H9 (cell line): Measurements from ENCODE around the gene BCAR3. TPM values are rescaled to one million over a fixed set of nuclear protein-coding genes. Genes with fewer than 3 reads are reported as not detected.

Source experiments
- DNase-seq: peaks from one replicate; pipeline ENCODE4 v3.0.0-alpha.2; 2017
- H2AFZ ChIP-seq: one replicate; pipeline ENCODE4 v1.6.1; 2013; ENCODE audit warnings: mild to moderate bottlenecking, low read length, control low read depth, moderate library complexity
- H2AK5ac ChIP-seq: 2 replicates; pipeline ENCODE4 v1.6.1; 2013; ENCODE audit warnings: low read length, control low read depth, mixed read lengths; ENCODE audit not compliant: insufficient read length
- H2BK120ac ChIP-seq: one replicate; pipeline ENCODE4 v1.6.1; 2013; ENCODE audit warnings: low read depth, mild to moderate bottlenecking, low read length, control low read depth, inconsistent platforms; ENCODE audit not compliant: poor library complexity, severe bottlenecking
- H2BK12ac ChIP-seq: 2 replicates; pipeline ENCODE4 v1.6.1; 2013; ENCODE audit warnings: low read length, control low read depth, mixed read lengths, low read depth; ENCODE audit not compliant: insufficient read length
- H2BK15ac ChIP-seq: 2 replicates; pipeline ENCODE4 v1.6.1; 2013; ENCODE audit warnings: low read depth, low read length, control low read depth
- H2BK20ac ChIP-seq: one replicate; pipeline ENCODE4 v1.6.1; 2013; ENCODE audit warnings: low read depth, mild to moderate bottlenecking, low read length, control low read depth, inconsistent platforms; ENCODE audit not compliant: poor library complexity, severe bottlenecking
- H2BK5ac ChIP-seq: 2 replicates; pipeline ENCODE4 v1.6.1; 2013; ENCODE audit warnings: low read length, control low read depth, mixed read lengths; ENCODE audit not compliant: insufficient read length
- H3K14ac ChIP-seq: 2 replicates; pipeline ENCODE4 v1.6.1; 2013; ENCODE audit warnings: low read length, control low read depth; ENCODE audit not compliant: insufficient read depth
- H3K18ac ChIP-seq: 2 replicates; pipeline ENCODE4 v1.6.1; 2013; ENCODE audit warnings: low read depth, mild to moderate bottlenecking, mixed read lengths, low read length, control low read depth; ENCODE audit not compliant: insufficient read length
- H3K23ac ChIP-seq: 2 replicates; pipeline ENCODE4 v1.6.1; 2013; ENCODE audit warnings: low read length, control low read depth, mixed read lengths, low read depth; ENCODE audit not compliant: insufficient read length
- H3K23me2 ChIP-seq: 2 replicates; pipeline ENCODE4 v1.6.1; 2013; ENCODE audit warnings: low read depth, mild to moderate bottlenecking, mixed read lengths, low read length, control low read depth; ENCODE audit not compliant: insufficient read length, poor library complexity, severe bottlenecking
- H3K27ac ChIP-seq: 2 replicates; pipeline ENCODE4 v1.5.1; 2013; ENCODE audit warnings: low read length, control low read depth, mixed read lengths, low read depth; ENCODE audit not compliant: insufficient read length
- H3K27me3 ChIP-seq: 2 replicates; pipeline ENCODE4 v1.6.1; 2013; ENCODE audit warnings: low read length, control low read depth, inconsistent platforms; ENCODE audit not compliant: insufficient read depth
- H3K4ac ChIP-seq: 2 replicates; pipeline ENCODE4 v1.6.1; 2013; ENCODE audit warnings: low read depth, mild to moderate bottlenecking, control low read depth, inconsistent platforms, low read length, moderate library complexity
- H3K4me1 ChIP-seq: 2 replicates; pipeline ENCODE4 v1.6.1; 2013; ENCODE audit warnings: low read length, control low read depth, inconsistent platforms; ENCODE audit not compliant: insufficient read depth
- H3K4me2 ChIP-seq: 2 replicates; pipeline ENCODE4 v1.6.1; 2013; ENCODE audit warnings: low read length, control low read depth, mixed read lengths; ENCODE audit not compliant: insufficient read length, insufficient read depth
- H3K56ac ChIP-seq: 2 replicates; pipeline ENCODE4 v1.6.1; 2013; ENCODE audit warnings: low read depth, mild to moderate bottlenecking, mixed read lengths, low read length, control low read depth; ENCODE audit not compliant: insufficient read length
- H3K79me1 ChIP-seq: 2 replicates; pipeline ENCODE4 v1.6.1; 2013; ENCODE audit warnings: low read depth, mild to moderate bottlenecking, moderate library complexity, low read length, control low read depth, inconsistent platforms; ENCODE audit not compliant: insufficient read depth, poor library complexity, severe bottlenecking
- H3K79me2 ChIP-seq: 2 replicates; pipeline ENCODE4 v1.6.1; 2013; ENCODE audit warnings: low read length, control low read depth, inconsistent platforms; ENCODE audit not compliant: insufficient read depth
- H3K9ac ChIP-seq: 2 replicates; pipeline ENCODE4 v1.6.1; 2013; ENCODE audit warnings: low read length, control low read depth, mixed read lengths; ENCODE audit not compliant: insufficient read length; ENCODE audit errors: extremely low read depth
- H3K9me3 ChIP-seq: one replicate; pipeline ENCODE4 v1.6.1; 2013; ENCODE audit warnings: low read depth, low read length, inconsistent platforms; ENCODE audit not compliant: control insufficient read depth
- H3T11ph ChIP-seq: one replicate; pipeline ENCODE4 v1.6.1; 2013; ENCODE audit warnings: mild to moderate bottlenecking, low read length, control low read depth, inconsistent platforms
- H4K20me1 ChIP-seq: one replicate; pipeline ENCODE4 v1.6.1; 2013; ENCODE audit not compliant: control insufficient read depth, insufficient read length, insufficient read depth
- H4K5ac ChIP-seq: 2 replicates; pipeline ENCODE4 v1.6.1; 2013; ENCODE audit warnings: low read depth, mild to moderate bottlenecking, mixed read lengths, low read length, control low read depth; ENCODE audit not compliant: insufficient read length
- H4K8ac ChIP-seq: replicated peaks from 2 replicates; pipeline ENCODE4 v1.6.1; 2013; ENCODE audit warnings: low read length, control low read depth, mixed read lengths, low read depth; ENCODE audit not compliant: insufficient read length
- H4K91ac ChIP-seq: 2 replicates; pipeline ENCODE4 v1.6.1; 2013; ENCODE audit warnings: low read depth, mild to moderate bottlenecking, moderate library complexity, mixed read lengths, low read length, control low read depth; ENCODE audit not compliant: insufficient read length
- H3K27ac Mint-ChIP-seq, 3 experiments: 2 replicates in 2 of 3; 3 replicates in 1 of 3; pipeline ENCODE4 v1.8.0; 2020 to 2021; ENCODE audit warnings: mixed read lengths in 3 of 3, mild to moderate bottlenecking in 1 of 3, moderate library complexity in 1 of 3
- H3K27me3 Mint-ChIP-seq: 2 replicates; pipeline ENCODE4 v1.8.0; 2021; ENCODE audit warnings: low read depth, mild to moderate bottlenecking, moderate library complexity, mixed read lengths
- H3K36me3 Mint-ChIP-seq, 3 experiments: 2 replicates in 2 of 3; 3 replicates in 1 of 3; pipeline ENCODE4 v1.8.0; 2020 to 2021; ENCODE audit warnings: low read depth in 3 of 3, mixed read lengths in 3 of 3; ENCODE audit not compliant: insufficient read depth in 1 of 3
- H3K4me1 Mint-ChIP-seq, 2 experiments: 2 replicates each; pipeline ENCODE4 v1.8.0; 2020; ENCODE audit warnings: mixed read lengths in 2 of 2
- H3K4me3 Mint-ChIP-seq, 2 experiments: 2 replicates in 1 of 2; 3 replicates in 1 of 2; pipeline ENCODE4 v1.8.0; 2020 to 2021; ENCODE audit warnings: mild to moderate bottlenecking in 2 of 2, mixed read lengths in 2 of 2, moderate library complexity in 1 of 2
- H3K9me3 Mint-ChIP-seq, 2 experiments: 2 replicates in 1 of 2; 3 replicates in 1 of 2; pipeline ENCODE4 v1.8.0; 2020; ENCODE audit warnings: mild to moderate bottlenecking in 2 of 2, mixed read lengths in 2 of 2, moderate library complexity in 1 of 2
- WGBS: extraction: QIAGEN DNeasy Blood & Tissue Kit; methylation state at CpG from one replicate; pipeline ENCODE4 v1.1.7; 2013; ENCODE audit warnings: missing lambda C conversion rate, low lambda C conversion rate, mixed read lengths; ENCODE audit not compliant: insufficient read length; ENCODE audit errors: extremely low coverage; 5-methylcytosine and 5-hydroxymethylcytosine counted together
- total RNA-seq: library from RNA; stranded (reverse); gene quantifications from 2 replicates; pipeline ENCODE4 v1.2.1, GENCODE V29; 2021
- TF ChIP-seq, protein P1 (sequence below): fragments of 200-600 bp; sonication (generic); conservative IDR thresholded peaks from 3 replicates; pipeline ENCODE4 v1.8.0; 2021; ENCODE audit warnings: antibody characterized with exemption, mild to moderate bottlenecking

BCAR3 gene
- total RNA-seq, 1 experiment from 2014 or later: 4.9 TPM

DNA sequence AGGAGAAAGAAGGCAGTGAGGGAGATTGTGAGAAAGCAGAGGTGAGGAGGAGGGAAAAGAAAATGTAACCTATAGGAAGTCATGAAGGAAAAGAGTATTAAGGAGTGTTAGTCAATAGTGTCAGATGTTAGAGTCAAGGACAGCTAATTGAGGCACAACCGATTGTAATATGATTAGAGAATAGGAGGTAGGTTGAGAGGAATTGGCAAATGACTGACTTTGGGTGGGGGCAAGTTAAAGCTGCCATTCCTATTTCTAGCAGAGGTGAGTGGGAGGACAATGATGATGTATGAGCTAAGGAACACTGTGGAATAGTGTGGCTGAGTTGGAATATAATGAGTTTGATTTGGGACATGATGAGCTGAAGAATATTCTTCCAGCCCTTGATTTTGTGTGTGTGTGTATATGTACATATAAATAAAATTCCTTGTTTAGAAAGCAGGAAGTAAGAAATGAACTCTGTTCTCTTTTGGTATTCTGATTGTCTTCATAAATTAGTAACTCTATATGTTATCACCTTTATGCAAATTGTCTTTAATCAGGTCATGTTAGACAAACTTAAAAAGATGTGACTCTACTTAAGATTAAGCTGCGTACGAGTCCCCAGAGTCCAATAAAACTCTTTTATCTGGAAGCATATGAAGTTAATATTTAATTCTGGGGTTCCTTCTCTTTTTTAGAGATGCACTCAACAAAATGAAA lies 135.3 kb downstream of the BCAR3 start:
- H2BK12ac ChIP-seq: no peak overlapping the region
- H3K23ac ChIP-seq: no peak overlapping the region
- Mint-ChIP-seq H3K4me3 (no peak overlapping the region), H3K27ac (peak overlapping the region in 1 of 3 experiments; percentile 65; a peak in 3 of 7 replicates), H3K4me1 (peaks cover 9 to 15% of the 10 kb centered on the region in 2 experiments), H3K9me3 (no peaks in the 10 kb centered on the region), H3K27me3 (no peaks in the 10 kb centered on the region; the same call in 1 of the 2 replicates), H3K36me3 (peaks cover 3 to 73% (median 55%) of the 10 kb centered on the region in 3 experiments; a peak in 6 of 7 replicates)
- H3K56ac ChIP-seq: no peak overlapping the region
- no peak overlapping the region for H3K9ac ChIP-seq
- no peak overlapping the region for H2BK15ac ChIP-seq
- H3K9me3 ChIP-seq: no peaks in the 10 kb centered on the region
- H2AFZ ChIP-seq: no peak overlapping the region
- H4K20me1 ChIP-seq: no peaks in the 10 kb centered on the region
- no peaks in the 10 kb centered on the region for H3K23me2 ChIP-seq
- no peak overlapping the region for H3K27ac ChIP-seq
- no peak overlapping the region for H4K8ac ChIP-seq
- H3T11ph ChIP-seq: no peak overlapping the region
- H4K91ac ChIP-seq: no peak overlapping the region
- DNase-seq: no peak
- no peaks in the 10 kb centered on the region for H3K4me1 ChIP-seq
- H3K79me1 ChIP-seq: no peaks in the 10 kb centered on the region
- no peak overlapping the region for H2BK120ac ChIP-seq
- no peaks in the 10 kb centered on the region for H3K79me2 ChIP-seq
- no peak overlapping the region for H3K18ac ChIP-seq
- no peak overlapping the region for H4K5ac ChIP-seq
- H2BK5ac ChIP-seq: no peak overlapping the region
- H2AK5ac ChIP-seq: no peak overlapping the region
- H3K27me3 ChIP-seq: no peaks in the 10 kb centered on the region
- no CpG with 5 or more reads among the region's 3 CpGs for WGBS
- H3K4me2 ChIP-seq: no peak overlapping the region
- no peak overlapping the region for H2BK20ac ChIP-seq
- no peak overlapping the region for H3K14ac ChIP-seq
- no peak overlapping the region for H3K4ac ChIP-seq
- TF ChIP-seq, protein P1, sequence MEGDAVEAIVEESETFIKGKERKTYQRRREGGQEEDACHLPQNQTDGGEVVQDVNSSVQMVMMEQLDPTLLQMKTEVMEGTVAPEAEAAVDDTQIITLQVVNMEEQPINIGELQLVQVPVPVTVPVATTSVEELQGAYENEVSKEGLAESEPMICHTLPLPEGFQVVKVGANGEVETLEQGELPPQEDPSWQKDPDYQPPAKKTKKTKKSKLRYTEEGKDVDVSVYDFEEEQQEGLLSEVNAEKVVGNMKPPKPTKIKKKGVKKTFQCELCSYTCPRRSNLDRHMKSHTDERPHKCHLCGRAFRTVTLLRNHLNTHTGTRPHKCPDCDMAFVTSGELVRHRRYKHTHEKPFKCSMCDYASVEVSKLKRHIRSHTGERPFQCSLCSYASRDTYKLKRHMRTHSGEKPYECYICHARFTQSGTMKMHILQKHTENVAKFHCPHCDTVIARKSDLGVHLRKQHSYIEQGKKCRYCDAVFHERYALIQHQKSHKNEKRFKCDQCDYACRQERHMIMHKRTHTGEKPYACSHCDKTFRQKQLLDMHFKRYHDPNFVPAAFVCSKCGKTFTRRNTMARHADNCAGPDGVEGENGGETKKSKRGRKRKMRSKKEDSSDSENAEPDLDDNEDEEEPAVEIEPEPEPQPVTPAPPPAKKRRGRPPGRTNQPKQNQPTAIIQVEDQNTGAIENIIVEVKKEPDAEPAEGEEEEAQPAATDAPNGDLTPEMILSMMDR: no peak
